Heart right ventricle (tissue), 16 donors: Measurements from ENCODE around the gene BIRC7. TPM values are rescaled to one million over a fixed set of nuclear protein-coding genes. Genes with fewer than 3 reads are reported as not detected.

Source experiments
- ATAC-seq, 8 donors: fragments of 200-7000 bp; cut with Tn5 transposase; one replicate each; pipeline ENCODE4 v1.9.1; 2020; ENCODE audit warnings: mild to moderate bottlenecking in 8 of 8, moderate library complexity in 8 of 8, moderate number of reproducible peaks in 1 of 8
- DNase-seq, 2 donors: peaks; one replicate each; pipeline ENCODE4 v3.0.0-alpha.2; 2020
- H3K27ac ChIP-seq, 10 donors: fragments of 200-600 bp; sonication (generic) in 2 of 10; one replicate each; pipeline versions ENCODE4 v1.5.0 to v1.8.0; 2020 to 2022; ENCODE audit warnings: mild to moderate bottlenecking in 3 of 10
- H3K27me3 ChIP-seq, 7 donors: fragments of 200-600 bp; one replicate each; pipeline ENCODE4 v1.8.0; 2021 to 2022; ENCODE audit warnings: mild to moderate bottlenecking in 2 of 7
- H3K36me3 ChIP-seq, 9 donors: fragments of 200-600 bp; sonication (generic) in 1 of 9; one replicate each; pipeline versions ENCODE4 v1.5.0 to v1.8.0; 2020 to 2022; ENCODE audit warnings: mild to moderate bottlenecking in 2 of 9
- H3K4me1 ChIP-seq, 9 donors: fragments of 200-600 bp; sonication (generic) in 1 of 9; one replicate each; pipeline versions ENCODE4 v1.5.0 to v1.8.0; 2020 to 2022; ENCODE audit warnings: mild to moderate bottlenecking in 4 of 9
- H3K4me3 ChIP-seq, 10 donors: fragments of 200-600 bp; sonication (generic) in 2 of 10; one replicate each; pipeline versions ENCODE4 v1.5.0 to v1.8.0; 2020 to 2022; ENCODE audit warnings: mild to moderate bottlenecking in 7 of 10, moderate library complexity in 2 of 10
- H3K9me3 ChIP-seq, 11 donors: fragments of 200-600 bp in 10 of 11; sonication (generic) in 2 of 11; one replicate each; pipeline versions ENCODE4 v1.5.0 to v1.8.0; 2013 to 2022; ENCODE audit warnings: mild to moderate bottlenecking in 2 of 11, control low read depth in 1 of 11, moderate library complexity in 1 of 11
- WGBS, 2 donors: extraction: QIAGEN DNeasy Blood & Tissue Kit; methylation state at CpG; one replicate each; pipeline ENCODE4 v1.1.7; 2013; ENCODE audit warnings: inconsistent platforms in 1 of 2; 5-methylcytosine and 5-hydroxymethylcytosine counted together
- intact Hi-C, 10 donors: fragments of 100-400 bp; cut with DNase I; formaldehyde crosslinking; loops; one replicate each; pipeline versions ENCODE4 v1.11.1 to v1.14.2; 2022
- polyA plus RNA-seq, 2 donors: library from polyadenylated mRNA; stranded (reverse); fragments of 200-250 nt; gene quantifications; one replicate each; pipeline ENCODE4 v1.2.3, GENCODE V29; 2013
- total RNA-seq, 10 donors: library from RNA; stranded (reverse); fragmentation: NEBNext Ultra II Directional in 3 of 10; extraction: Animal tissue kit (Norgen Biotek cat#: 25700) in 3 of 10; gene quantifications; one replicate each; pipeline versions ENCODE4 v1.2.1 to v1.2.4, GENCODE V29; 2021 to 2023
- TF ChIP-seq, protein P1 (sequence below), 9 donors: fragments of 200-600 bp; sonication (generic) in 2 of 9; IDR thresholded peaks; one replicate each; pipeline versions ENCODE4 v1.5.0 to v1.8.0; 2021 to 2022; ENCODE audit warnings: antibody characterized with exemption in 9 of 9, mild to moderate bottlenecking in 5 of 9, moderate library complexity in 1 of 9
- donor health status: Arrhythmogenic right ventricular cardiomyopathy.
- donor health status: ischemic (EF 13 %, LVEDD 7.1; RV severe dilation, severe dysfunction).
- donor health status: healthy with polysubstance abuse.
- donor health status: DM: no; HTN: yes; CAD: no.
- donor health status: DM: no; HTN: no; CAD: no.
- donor health status: ischemic (EF 25% LVEDD 6.9; RV normal size, moderate dysfunction).
- donor health status: ischemic (EF 25% LVEDD 5.7; RV mildly dilated, moderate dysfunction).
- donor health status: healthy.
- donor health status: DM: yes; HTN: yes; CAD: no.
- donor health status: Ischemic cardiomyopathy.
- donor health status: ischemic (EF 35%, LVEDD 5.7; RV mildly dilated, moderate dysfunction).
- donor health status: nonischemic (EF 11% LVEDD 7.7; RV severe dilation, severe dysfunction).
- donor health status: DM: yes; HTN: yes; CAD: no.
- donor health status: PGD.
- donor health status: ischemic (EF 29% LVEDD 5.4; RV normal size, mild dysfunction).
- donor health status: nonischemic (EF 23%, LVEDD 6.1; RV moderate dilation, normal function).

The BIRC7 gene
- total and polyA plus RNA-seq, 12 donors: 0.21 to 2.1 (median 0.37) TPM; not detected in 7

DNA sequence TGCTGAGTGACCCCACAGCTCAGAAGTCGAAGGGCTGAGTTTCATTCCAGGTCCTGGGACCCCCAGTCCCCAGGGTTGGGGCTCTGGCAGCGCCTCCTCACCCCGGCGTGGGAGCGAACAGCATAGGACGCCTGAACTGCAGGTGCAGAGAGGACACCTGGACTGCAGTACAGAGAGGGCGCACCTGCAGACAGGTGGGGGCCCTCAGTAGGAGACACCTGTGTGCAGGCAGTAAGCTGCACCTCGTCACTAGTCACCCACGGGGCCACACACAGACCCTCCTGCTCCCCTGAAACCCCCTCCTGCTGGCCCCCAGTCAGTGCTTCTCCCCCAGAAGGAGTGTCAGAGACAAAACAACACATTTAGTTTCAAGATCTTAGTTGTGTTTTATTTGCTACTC, 27.1 kb downstream of the BIRC7 start:
- no peak overlapping the region for H3K4me3 ChIP-seq
- ATAC-seq: no peak
- intact Hi-C loops: no loop called here
- no peak for DNase-seq
- H3K36me3 ChIP-seq: no peaks in the 10 kb centered on the region
- TF ChIP-seq, protein P1, sequence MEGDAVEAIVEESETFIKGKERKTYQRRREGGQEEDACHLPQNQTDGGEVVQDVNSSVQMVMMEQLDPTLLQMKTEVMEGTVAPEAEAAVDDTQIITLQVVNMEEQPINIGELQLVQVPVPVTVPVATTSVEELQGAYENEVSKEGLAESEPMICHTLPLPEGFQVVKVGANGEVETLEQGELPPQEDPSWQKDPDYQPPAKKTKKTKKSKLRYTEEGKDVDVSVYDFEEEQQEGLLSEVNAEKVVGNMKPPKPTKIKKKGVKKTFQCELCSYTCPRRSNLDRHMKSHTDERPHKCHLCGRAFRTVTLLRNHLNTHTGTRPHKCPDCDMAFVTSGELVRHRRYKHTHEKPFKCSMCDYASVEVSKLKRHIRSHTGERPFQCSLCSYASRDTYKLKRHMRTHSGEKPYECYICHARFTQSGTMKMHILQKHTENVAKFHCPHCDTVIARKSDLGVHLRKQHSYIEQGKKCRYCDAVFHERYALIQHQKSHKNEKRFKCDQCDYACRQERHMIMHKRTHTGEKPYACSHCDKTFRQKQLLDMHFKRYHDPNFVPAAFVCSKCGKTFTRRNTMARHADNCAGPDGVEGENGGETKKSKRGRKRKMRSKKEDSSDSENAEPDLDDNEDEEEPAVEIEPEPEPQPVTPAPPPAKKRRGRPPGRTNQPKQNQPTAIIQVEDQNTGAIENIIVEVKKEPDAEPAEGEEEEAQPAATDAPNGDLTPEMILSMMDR (IDR thresholded peaks at IDR 0.05): no peak
- H3K4me1 ChIP-seq: no peaks in the 10 kb centered on the region
- H3K27me3 ChIP-seq: peaks cover 8 to 95% (median 82%) of the 10 kb centered on the region in 7 donors
- WGBS, 2 donors: 82 to 86% methylated on average over 9 of the region's 9 CpGs
- no peaks in the 10 kb centered on the region for H3K9me3 ChIP-seq
- H3K27ac ChIP-seq: no peak overlapping the region

DNA sequence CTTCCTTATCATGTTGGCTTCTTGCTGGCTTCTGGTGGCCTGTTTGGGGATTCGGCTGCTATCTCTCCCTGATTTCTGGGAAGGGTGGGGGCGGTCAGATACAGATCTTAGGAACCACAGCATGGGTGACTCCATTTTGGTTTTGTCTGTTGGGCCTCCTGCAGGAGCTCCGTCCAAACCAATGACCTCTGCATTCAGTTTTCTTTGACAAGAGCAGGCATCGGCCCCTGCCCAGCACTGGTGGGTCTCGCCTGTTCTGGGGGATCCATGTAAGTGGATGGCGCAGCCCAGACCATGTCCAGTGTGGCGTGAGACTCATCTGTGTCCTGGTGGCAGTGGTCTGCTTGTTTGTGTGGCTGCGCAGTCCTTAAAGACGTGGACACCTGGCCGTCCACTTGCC, 28.3 kb downstream of the BIRC7 start:
- Histone ChIP-seq H3K9me3 (no peaks in the 10 kb centered on the region), H3K27ac (no peak overlapping the region), H3K4me1 (no peaks in the 10 kb centered on the region), H3K36me3 (no peaks in the 10 kb centered on the region), H3K27me3 (peaks cover 8 to 84% (median 71%) of the 10 kb centered on the region in 7 donors), H3K4me3 (no peak overlapping the region)
- DNase-seq (no peak), ATAC-seq (no peak)
- WGBS, 2 donors: 77 to 84% methylated on average over 10 of the region's 10 CpGs
- TF ChIP-seq, protein P1 (IDR thresholded peaks at IDR 0.05): no peak
- intact Hi-C loops: no loop called here

DNA sequence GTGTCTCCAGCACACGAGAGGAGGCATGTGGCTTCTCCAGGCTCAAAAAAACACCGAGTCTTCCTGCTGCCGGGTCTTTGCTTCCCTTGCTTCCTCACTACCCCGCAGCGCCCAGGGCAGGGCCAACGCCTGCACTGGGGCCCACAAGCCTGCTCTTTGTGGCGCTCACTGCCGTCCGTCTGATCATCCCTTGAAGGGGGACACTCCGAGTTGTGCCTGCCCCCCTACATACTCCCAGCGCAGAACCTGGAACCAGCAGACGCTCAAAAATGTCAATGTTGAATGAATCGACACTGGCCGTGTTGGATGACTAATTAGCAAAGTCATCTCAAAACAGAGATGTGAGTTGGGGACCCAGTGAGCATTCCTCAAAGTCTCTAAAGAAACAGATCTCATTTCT, 28.8 kb downstream of the BIRC7 start:
- Histone ChIP-seq H3K36me3 (no peaks in the 10 kb centered on the region), H3K4me3 (no peak overlapping the region), H3K9me3 (no peaks in the 10 kb centered on the region), H3K27me3 (peaks cover 8 to 80% (median 70%) of the 10 kb centered on the region in 7 donors), H3K4me1 (no peaks in the 10 kb centered on the region), H3K27ac (no peak overlapping the region)
- no peak for ATAC-seq
- 47 to 50% methylated on average over 14 of the region's 14 CpGs for WGBS, 2 donors
- TF ChIP-seq, protein P1 (IDR thresholded peaks at IDR 0.05): no peak
- intact Hi-C loops: no loop called here
- no peak for DNase-seq

DNA sequence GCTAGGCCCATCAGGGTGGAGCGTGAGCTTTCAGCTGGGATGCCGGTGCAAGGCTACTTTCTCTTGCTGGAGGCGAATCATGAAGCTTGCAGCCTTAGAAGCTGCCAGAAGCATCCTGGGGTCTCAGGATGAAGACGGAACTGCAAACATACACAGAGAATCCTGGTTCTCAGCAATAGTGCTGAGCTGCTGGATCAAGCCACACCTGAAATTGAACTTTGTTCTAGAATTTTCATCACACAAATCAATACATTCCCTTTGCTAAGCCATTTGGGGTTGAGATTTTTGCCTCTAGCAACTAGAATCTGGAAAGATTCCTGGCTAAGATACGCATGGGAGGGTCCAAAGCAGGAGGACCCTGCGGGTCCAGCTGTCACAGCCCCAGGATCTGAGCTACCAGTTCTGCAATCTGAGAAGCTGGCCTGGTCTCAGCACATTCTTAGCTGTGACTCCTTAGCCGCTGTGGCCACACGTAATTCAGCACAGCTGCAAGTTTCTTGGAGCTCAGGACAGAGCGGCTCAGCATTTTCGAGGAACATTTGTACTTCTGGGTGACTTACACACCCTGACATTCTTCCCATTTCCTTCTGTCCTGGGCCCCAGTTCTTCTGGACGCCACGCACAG, 30.3 kb downstream of the BIRC7 start:
- Histone ChIP-seq H3K27me3 (peaks cover 4 to 65% (median 56%) of the 10 kb centered on the region in 7 donors), H3K9me3 (no peaks in the 10 kb centered on the region), H3K4me3 (no peak overlapping the region), H3K36me3 (no peaks in the 10 kb centered on the region), H3K27ac (no peak overlapping the region), H3K4me1 (no peaks in the 10 kb centered on the region)
- ATAC-seq: no peak
- WGBS, 2 donors: 70 to 76% methylated on average over 12 of the region's 12 CpGs
- TF ChIP-seq, protein P1 (IDR thresholded peaks at IDR 0.05): no peak
- DNase-seq: no peak
- intact Hi-C loops: no loop called here
